HG02970 (cell line): ENCODE results near the gene STK11IP.
A peak's percentile ranks its signal among the peaks of the same experiment; 100 is the strongest.
"Not testable (repeated sequence)": the region's sequence is repeated elsewhere in the genome, so short reads cannot be mapped to it uniquely, and the experiment has no call there.

Experiments used
- ATAC-seq: cut with Tn5 transposase; IDR thresholded peaks from one replicate; pipeline ENCODE4 v1.9.1; 2021; ENCODE audit warnings: mild to moderate bottlenecking, moderate library complexity, moderate number of reproducible peaks; ENCODE audit not compliant: unreplicated experiment, low FRiP score

Gene STK11IP

GRCh38 chr2:219644801-219645480 is 47.3 kb downstream of the STK11IP start:
- no peak for ATAC-seq

GRCh38 chr2:219645631-219646527 is 48.2 kb downstream of the STK11IP start:
- no peak for ATAC-seq

- no peak for ATAC-seq
These were observed 50.5 kb downstream of the STK11IP start for GRCh38 chr2:219648176-219648575.

GRCh38 chr2:219648963-219649362 is 51.3 kb downstream of the STK11IP start:
- no peak for ATAC-seq

- ATAC-seq, result no peak
These were observed 53.0 kb downstream of the STK11IP start for GRCh38 chr2:219650426-219651248.

- ATAC-seq, result not testable (repeated sequence)
These were observed 54.0 kb downstream of the STK11IP start for GRCh38 chr2:219651656-219652055.

- ATAC-seq, result no peak
These were observed 58.9 kb downstream of the STK11IP start for GRCh38 chr2:219656526-219656925.

- no peak for ATAC-seq
These were observed 60.7 kb downstream of the STK11IP start for GRCh38 chr2:219658196-219658846.

- ATAC-seq, result no peak
These were observed 61.2 kb downstream of the STK11IP start for GRCh38 chr2:219658874-219659273.

- ATAC-seq, result peak; percentile 56
These were observed 63.7 kb downstream of the STK11IP start for GRCh38 chr2:219661197-219661954.

- ATAC-seq, result peak; percentile 15
These were observed 64.3 kb downstream of the STK11IP start for GRCh38 chr2:219661955-219662395.

- no peak for ATAC-seq
These were observed 64.9 kb downstream of the STK11IP start for GRCh38 chr2:219662566-219662965.

- ATAC-seq, result no peak
These were observed 65.6 kb downstream of the STK11IP start for GRCh38 chr2:219663116-219663762.

GRCh38 chr2:219664041-219664440 is 66.4 kb downstream of the STK11IP start:
- ATAC-seq, result no peak

GRCh38 chr2:219664944-219665343 is 67.3 kb downstream of the STK11IP start:
- no peak for ATAC-seq

GRCh38 chr2:219665926-219666325 is 68.3 kb downstream of the STK11IP start:
- ATAC-seq, result no peak
